ENCODE data around the gene PTPN20. TPM values are rescaled to one million over a fixed set of nuclear protein-coding genes. Genes with fewer than 3 reads are reported as not detected.
A peak's percentile ranks its signal among the peaks of the same experiment; 100 is the strongest.

Gene PTPN20
- total RNA-seq, 1 experiment from 2014 or later, result not detected

GRCh38 chr10:47046321-47047126 lies 135.3 kb downstream of the PTPN20 start:
- Mint-ChIP-seq H3K27ac (0 out of 7 replicates have a peak overlapping the region, but pooled peaks of 1 of the 3 experiments have one; percentile 70), H3K9me3 (no peaks in the 10 kb centered on the region), H3K36me3 (ENCODE audit: insufficient read depth in 1 of 3, low read depth in 3 of 3) (no peaks in the 10 kb centered on the region), H3K4me3 (no peak overlapping the region), H3K4me1 (peaks cover 5 to 6% of the 10 kb centered on the region in 2 experiments; a peak in 3 of 4 replicates), H3K27me3 (ENCODE audit: low read depth) (no peaks in the 10 kb centered on the region; the same call in 1 of the 2 replicates)
- no peak overlapping the region for H3K23ac ChIP-seq (ENCODE audit: insufficient read length, low read depth, low read length)
- H3K27ac ChIP-seq (ENCODE audit: insufficient read length, low read depth, low read length), result no peak overlapping the region
- H3K4me2 ChIP-seq (ENCODE audit: insufficient read depth, insufficient read length, low read length), result no peak overlapping the region
- no peak overlapping the region for H2AFZ ChIP-seq (ENCODE audit: low read length)
- TF ChIP-seq CTCF (conservative IDR thresholded peaks at IDR 0.05), result no peak
- H4K20me1 ChIP-seq (ENCODE audit: control insufficient read depth, insufficient read depth, insufficient read length), result no peaks in the 10 kb centered on the region
- DNase-seq, result no peak
- H3T11ph ChIP-seq (ENCODE audit: low read length), result no peak overlapping the region
- no peak overlapping the region for H3K9ac ChIP-seq (ENCODE audit: extremely low read depth, insufficient read length, low read length)
- no peaks in the 10 kb centered on the region for H3K79me2 ChIP-seq (ENCODE audit: insufficient read depth, low read length)
- no peak overlapping the region for H3K18ac ChIP-seq (ENCODE audit: insufficient read length, low read depth, low read length)
- no peak overlapping the region for H2BK12ac ChIP-seq (ENCODE audit: insufficient read length, low read depth, low read length)
- no peak overlapping the region for H2BK20ac ChIP-seq (ENCODE audit: low read depth, low read length, poor library complexity, severe bottlenecking)
- H3K9me3 ChIP-seq (ENCODE audit: control insufficient read depth, low read depth, low read length), result no peaks in the 10 kb centered on the region
- H3K27me3 ChIP-seq (ENCODE audit: insufficient read depth, low read length), result no peaks in the 10 kb centered on the region
- no peak overlapping the region for H2BK5ac ChIP-seq (ENCODE audit: insufficient read length, low read length)
- H4K5ac ChIP-seq (ENCODE audit: insufficient read length, low read depth, low read length), result no peak overlapping the region
- H3K56ac ChIP-seq (ENCODE audit: insufficient read length, low read depth, low read length), result no peak overlapping the region
- H4K8ac ChIP-seq (replicated peaks; ENCODE audit: insufficient read length, low read depth, low read length), result no peak overlapping the region
- H2AK5ac ChIP-seq (ENCODE audit: insufficient read length, low read length), result no peak overlapping the region
- H3K79me1 ChIP-seq (ENCODE audit: insufficient read depth, low read depth, low read length, poor library complexity, severe bottlenecking), result no peaks in the 10 kb centered on the region
- WGBS (ENCODE audit: extremely low coverage, insufficient read length, low lambda C conversion rate), result no CpG with 5 or more reads among the region's 20 CpGs
- no peaks in the 10 kb centered on the region for H3K4me1 ChIP-seq (ENCODE audit: insufficient read depth, low read length)
- H3K23me2 ChIP-seq (ENCODE audit: insufficient read length, low read depth, low read length, poor library complexity, severe bottlenecking), result no peaks in the 10 kb centered on the region
- no peak overlapping the region for H4K91ac ChIP-seq (ENCODE audit: insufficient read length, low read depth, low read length)
- H2BK15ac ChIP-seq (ENCODE audit: low read depth, low read length), result no peak overlapping the region
- no peak overlapping the region for H2BK120ac ChIP-seq (ENCODE audit: low read depth, low read length, poor library complexity, severe bottlenecking)
- no peak overlapping the region for H3K4ac ChIP-seq (ENCODE audit: low read depth, low read length)
- H3K14ac ChIP-seq (ENCODE audit: insufficient read depth, low read length), result no peak overlapping the region

Measured in H9 (cell line).